Calu3 (cell line): ENCODE measurements around the gene HES6. TPM values are rescaled to one million over a fixed set of nuclear protein-coding genes. Genes with fewer than 3 reads are reported as not detected.

Experiments
- BruUV-seq: library from RNA; stranded (reverse); fragments of 400-500 nt; replicated peaks from 2 replicates; lab custom pipeline; 2021; lab: Mats Ljungman, UMichigan
- CTCF ChIA-PET: fragments of 300-600 bp; sonication (Branson Sonifier 250); formaldehyde crosslinking; loops from one replicate; lab custom pipeline; 2022; ENCODE audit warnings: antibody characterized with exemption; lab: Charles Lee
- DNase-seq: peaks from one replicate; pipeline ENCODE4 v3.0.0; 2022
- H3K27ac Mint-ChIP-seq: one replicate; pipeline ENCODE4 v1.8.0; 2022; ENCODE audit warnings: mixed read lengths; ENCODE audit not compliant: unreplicated experiment
- H3K27me3 Mint-ChIP-seq: one replicate; pipeline ENCODE4 v1.8.0; 2022; ENCODE audit warnings: mixed read lengths; ENCODE audit not compliant: unreplicated experiment
- H3K36me3 Mint-ChIP-seq: one replicate; pipeline ENCODE4 v1.8.0; 2022; ENCODE audit warnings: mild to moderate bottlenecking, moderate library complexity, mixed read lengths; ENCODE audit not compliant: insufficient read depth, unreplicated experiment
- H3K4me1 Mint-ChIP-seq: one replicate; pipeline ENCODE4 v1.8.0; 2022; ENCODE audit warnings: mild to moderate bottlenecking, low read depth, mixed read lengths; ENCODE audit not compliant: unreplicated experiment
- H3K4me3 Mint-ChIP-seq: one replicate; pipeline ENCODE4 v1.8.0; 2022; ENCODE audit warnings: mild to moderate bottlenecking, low read depth, moderate library complexity, mixed read lengths; ENCODE audit not compliant: unreplicated experiment
- H3K9me3 Mint-ChIP-seq: one replicate; pipeline ENCODE4 v1.8.0; 2022; ENCODE audit warnings: low read depth, mixed read lengths; ENCODE audit not compliant: unreplicated experiment
- CTCF ChIP-seq: fragments of 200-600 bp; IDR thresholded peaks from one replicate; pipeline ENCODE4 v1.8.0; 2022; ENCODE audit warnings: antibody characterized with exemption; ENCODE audit not compliant: unreplicated experiment
- intact Hi-C: fragments of 100-400 bp; cut with micrococcal nuclease; formaldehyde crosslinking; loops from one replicate; pipeline ENCODE4 v1.10.0; 2022; ENCODE audit not compliant: unreplicated experiment
- total RNA-seq: library from RNA; stranded (reverse); gene quantifications from 2 replicates; pipeline ENCODE4 v1.2.3, GENCODE V29; 2022

The HES6 gene
- total RNA-seq, 1 experiment from 2014 or later = 8.0 TPM

GRCh38 chr2:238227587-238228032 is 12.2 kb downstream of the HES6 start:
- H3K27ac Mint-ChIP-seq = no peak overlapping the region

GRCh38 chr2:238226698-238227586 is 12.9 kb downstream of the HES6 start:
- Mint-ChIP-seq H3K36me3 (peaks cover 15% of the 10 kb centered on the region), H3K9me3 (no peaks in the 10 kb centered on the region), H3K27ac (no peak overlapping the region), H3K27me3 (peaks cover 2% of the 10 kb centered on the region), H3K4me3 (no peak overlapping the region), H3K4me1 (peaks cover 10% of the 10 kb centered on the region)
- TF ChIP-seq CTCF = no peak
- BruUV-seq = no TSS peak
- no peak for DNase-seq
- intact Hi-C loops = no loop called here
- CTCF ChIA-PET = no interaction called here

More at GRCh38 chr2:238227587-238228032, 12.2 kb downstream of the HES6 start:
- Mint-ChIP-seq H3K4me1 (peaks cover 10% of the 10 kb centered on the region), H3K27me3 (peaks cover 9% of the 10 kb centered on the region), H3K9me3 (no peaks in the 10 kb centered on the region), H3K4me3 (no peak overlapping the region), H3K36me3 (peaks cover 15% of the 10 kb centered on the region)
- CTCF ChIA-PET = no interaction called here
- intact Hi-C loops = no loop called here
- no peak for TF ChIP-seq CTCF
- no TSS peak for BruUV-seq
- DNase-seq = no peak

GRCh38 chr2:238225911-238226697 is 13.7 kb downstream of the HES6 start:
- DNase-seq = no peak
- TF ChIP-seq CTCF = no peak
- no peaks in the 10 kb centered on the region for H3K27me3 Mint-ChIP-seq
- BruUV-seq = no TSS peak
- H3K4me1 Mint-ChIP-seq = peaks cover 10% of the 10 kb centered on the region
- no peaks in the 10 kb centered on the region for H3K9me3 Mint-ChIP-seq
- intact Hi-C loops = no loop called here
- H3K36me3 Mint-ChIP-seq = peaks cover 8% of the 10 kb centered on the region
- H3K4me3 Mint-ChIP-seq = no peak overlapping the region
- CTCF ChIA-PET = no interaction called here
- H3K27ac Mint-ChIP-seq = no peak overlapping the region

- Mint-ChIP-seq H3K27ac (no peak overlapping the region), H3K27me3 (no peaks in the 10 kb centered on the region), H3K9me3 (no peaks in the 10 kb centered on the region), H3K4me1 (peaks cover 1% of the 10 kb centered on the region), H3K36me3 (no peaks in the 10 kb centered on the region), H3K4me3 (no peak overlapping the region)
- intact Hi-C loops = no loop called here
- DNase-seq = no peak
- BruUV-seq = no TSS peak
- CTCF ChIA-PET = no interaction called here
- no peak for TF ChIP-seq CTCF
Observed at GRCh38 chr2:238225121-238225520, 14.7 kb downstream of the HES6 start.
